ENCODE data around the gene AMMECR1L. TPM values are rescaled to one million over a fixed set of nuclear protein-coding genes. Genes with fewer than 3 reads are reported as not detected.
"Not testable (repeated sequence)": the region's sequence is repeated elsewhere in the genome, so short reads cannot be mapped to it uniquely, and the experiment has no call there.

Gene AMMECR1L
- total and polyA plus RNA-seq, 5 donors, result 5.4 to 12.1 (median 10.2) TPM

DNA sequence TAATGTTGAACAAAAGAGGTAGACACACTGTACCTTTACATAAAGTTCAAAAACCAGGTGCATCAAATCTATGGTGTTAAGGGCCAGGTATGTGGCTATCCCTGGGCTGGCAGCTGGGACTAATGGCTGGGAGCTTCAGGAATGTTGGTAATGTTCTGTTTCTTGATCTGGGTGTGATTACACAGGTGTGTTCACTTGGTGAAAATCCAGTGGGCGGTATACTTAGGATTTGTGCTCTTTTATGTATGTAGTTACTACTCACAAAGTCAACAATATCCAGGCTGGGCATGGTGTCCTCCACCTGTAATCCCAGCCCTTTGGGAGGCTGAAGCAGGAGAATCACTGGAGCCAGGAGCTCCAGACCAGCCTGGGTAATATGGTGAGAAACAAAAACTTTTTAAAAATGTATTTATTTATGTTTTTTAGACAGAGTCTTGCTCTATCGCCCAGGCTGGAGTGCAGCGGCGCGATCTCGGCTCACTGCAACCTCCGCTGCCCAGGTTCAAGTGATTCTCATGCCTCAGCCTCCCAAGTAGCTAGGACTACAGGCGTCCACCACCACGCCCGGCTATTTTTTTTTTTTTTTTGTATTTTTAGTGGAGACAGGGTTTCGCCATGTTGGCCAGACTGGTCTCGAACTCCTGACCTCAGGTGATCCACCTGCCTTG is 22.1 kb upstream of the AMMECR1L start:
- peak in 1 of 3 donors; percentile 25 for DNase-seq
- H3K9me3 ChIP-seq (ENCODE audit: control insufficient read depth, low read length); H3K4me3 ChIP-seq (ENCODE audit: low read length); intact Hi-C loops (cut with DNase I); ATAC-seq; H3K4me1 ChIP-seq (ENCODE audit: control insufficient read depth, insufficient read depth, low read length); H3K27ac ChIP-seq (ENCODE audit: low read length); H3K27me3 ChIP-seq (ENCODE audit: control insufficient read depth, insufficient read depth): not testable (repeated sequence)
- 94% methylated on average over 12 of the region's 12 CpGs for WGBS

DNA sequence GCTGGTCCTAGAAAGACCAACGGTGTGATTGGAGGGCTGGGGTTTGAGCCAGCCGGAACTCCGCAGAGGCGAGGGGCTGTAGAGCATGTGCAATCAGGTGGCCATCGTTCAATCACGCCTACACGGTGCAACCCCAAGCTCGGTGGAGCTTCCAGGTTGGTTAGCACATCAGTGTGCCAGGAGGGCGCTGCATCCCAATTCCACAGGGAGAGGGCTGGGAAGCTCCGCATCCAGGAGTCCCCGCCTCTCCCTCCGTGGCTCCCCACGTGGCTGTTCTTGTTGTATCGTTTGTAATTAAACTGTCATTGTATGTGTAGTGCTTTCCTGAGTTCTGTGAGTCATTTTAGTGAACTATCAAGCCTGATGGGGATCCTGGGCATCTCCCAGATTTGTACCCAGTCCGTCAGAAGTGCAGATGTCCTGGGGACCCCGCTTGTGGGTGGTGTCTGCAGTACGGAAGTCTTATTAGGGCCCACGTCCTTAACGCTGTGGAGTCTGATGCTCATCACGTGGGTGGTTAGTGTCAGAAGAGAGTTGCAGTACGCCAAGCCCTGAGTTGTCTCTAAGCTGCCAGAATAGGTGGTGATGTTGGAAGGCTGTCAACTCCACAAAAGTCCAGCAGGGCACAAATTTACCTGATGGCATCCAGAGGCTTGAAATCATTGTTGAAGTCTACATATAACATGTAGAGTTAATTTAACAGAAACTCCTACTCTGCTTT is 20.6 kb upstream of the AMMECR1L start:
- intact Hi-C loops (cut with DNase I), result no loop called here
- Histone ChIP-seq H3K4me1 (ENCODE audit: control insufficient read depth, insufficient read depth, low read length) (peaks cover 2% of the 10 kb centered on the region), H3K27ac (ENCODE audit: low read length) (no peak overlapping the region), H3K4me3 (ENCODE audit: low read length) (no peak overlapping the region), H3K27me3 (ENCODE audit: control insufficient read depth, insufficient read depth) (no peaks in the 10 kb centered on the region), H3K9me3 (ENCODE audit: control insufficient read depth, low read length) (no peaks in the 10 kb centered on the region)
- peak in 1 of 3 donors; percentile 3 for DNase-seq
- 51% methylated on average over 21 of the region's 21 CpGs for WGBS
- ATAC-seq, result no peak

DNA sequence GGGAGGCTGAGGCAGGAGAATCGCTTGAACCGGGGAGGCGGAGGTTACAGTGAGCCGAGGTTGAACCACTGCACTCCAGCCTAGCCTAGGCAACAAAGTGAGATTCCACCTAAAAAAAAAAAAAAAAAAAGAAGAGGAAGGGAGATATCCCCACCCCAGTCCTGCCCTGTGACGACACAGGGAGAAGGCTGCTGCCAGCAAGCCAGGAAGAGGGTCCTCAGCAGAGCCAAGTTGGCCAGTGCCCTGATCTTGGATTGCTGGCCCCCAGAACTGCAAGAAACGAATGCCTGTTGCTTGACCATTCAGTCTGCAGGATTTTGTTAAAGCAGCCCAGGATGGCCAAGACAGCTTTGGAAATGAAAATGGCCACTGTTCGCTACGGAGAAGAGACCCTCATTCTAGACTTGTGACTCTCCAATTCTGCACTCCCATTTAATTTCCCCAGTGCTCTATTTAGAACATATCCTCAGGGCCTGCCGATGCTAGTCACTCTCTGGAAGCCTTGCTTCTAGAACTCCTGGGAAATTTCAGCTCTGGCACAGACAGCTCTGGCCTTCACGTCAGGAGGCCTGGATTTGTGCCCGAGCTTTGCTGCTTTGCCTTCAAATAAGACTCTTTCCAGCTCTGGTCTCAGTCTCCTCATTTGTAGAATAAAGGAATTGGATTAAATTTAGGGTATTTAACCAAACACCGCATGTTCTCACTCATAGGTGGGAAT is 15.7 kb upstream of the AMMECR1L start:
- 58% methylated on average over 12 of the region's 12 CpGs for WGBS
- ATAC-seq, result peak; percentile 88 to 93
- H3K27me3 ChIP-seq (ENCODE audit: control insufficient read depth, insufficient read depth), result no peaks in the 10 kb centered on the region

DNA sequence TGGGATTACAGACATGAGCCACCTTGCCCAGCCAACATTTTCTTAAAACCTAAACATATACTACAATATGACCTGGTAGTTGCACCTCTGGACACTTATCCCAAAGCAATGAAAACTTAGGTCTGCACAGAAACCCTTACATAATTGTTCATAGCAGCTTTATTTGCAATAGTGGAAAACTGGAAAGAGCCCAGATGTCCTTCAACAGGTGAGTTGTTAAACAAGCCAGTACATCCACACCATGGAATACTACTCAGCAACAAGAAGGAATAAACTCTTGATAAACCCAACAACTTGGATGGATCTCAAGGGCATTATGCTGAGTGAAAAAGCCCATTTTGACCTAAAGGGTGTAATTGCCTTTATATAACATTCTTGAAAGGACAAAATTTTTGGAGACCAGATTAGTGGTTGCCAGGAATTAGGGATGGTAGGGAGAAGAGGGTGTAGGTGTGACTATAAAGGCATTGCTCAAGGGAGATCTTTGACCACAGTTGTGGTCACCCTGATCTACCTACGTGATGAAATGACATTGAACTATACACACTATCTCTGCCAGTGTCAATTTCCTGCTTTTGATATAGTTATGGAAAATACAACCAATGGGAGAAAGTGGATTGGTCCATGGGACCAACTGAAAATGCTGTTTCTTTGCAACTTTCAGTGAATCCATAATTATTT is 11.9 kb upstream of the AMMECR1L start:
- Histone ChIP-seq H3K27ac (ENCODE audit: low read length) (no peak overlapping the region), H3K9me3 (ENCODE audit: control insufficient read depth, low read length) (no peaks in the 10 kb centered on the region), H3K27me3 (ENCODE audit: control insufficient read depth, insufficient read depth) (no peaks in the 10 kb centered on the region), H3K4me1 (ENCODE audit: control insufficient read depth, insufficient read depth, low read length) (peaks cover 2% of the 10 kb centered on the region), H3K4me3 (ENCODE audit: low read length) (no peak overlapping the region)
- intact Hi-C loops (cut with DNase I), result no loop called here
- DNase-seq, result no peak
- no peak for ATAC-seq
- 47% methylated on average over 1 of the region's 1 CpG for WGBS

More for the DNA sequence above, 15.7 kb upstream of the AMMECR1L start:
- peaks cover 2% of the 10 kb centered on the region for H3K4me1 ChIP-seq (ENCODE audit: control insufficient read depth, insufficient read depth, low read length)
- peak; percentile 79 to 95 (median 90) for DNase-seq
- intact Hi-C loops (cut with DNase I), result no loop called here
- no peak overlapping the region for H3K4me3 ChIP-seq (ENCODE audit: low read length)
- H3K27ac ChIP-seq (ENCODE audit: low read length), result peak overlapping the region; percentile 64
- no peaks in the 10 kb centered on the region for H3K9me3 ChIP-seq (ENCODE audit: control insufficient read depth, low read length)

DNA sequence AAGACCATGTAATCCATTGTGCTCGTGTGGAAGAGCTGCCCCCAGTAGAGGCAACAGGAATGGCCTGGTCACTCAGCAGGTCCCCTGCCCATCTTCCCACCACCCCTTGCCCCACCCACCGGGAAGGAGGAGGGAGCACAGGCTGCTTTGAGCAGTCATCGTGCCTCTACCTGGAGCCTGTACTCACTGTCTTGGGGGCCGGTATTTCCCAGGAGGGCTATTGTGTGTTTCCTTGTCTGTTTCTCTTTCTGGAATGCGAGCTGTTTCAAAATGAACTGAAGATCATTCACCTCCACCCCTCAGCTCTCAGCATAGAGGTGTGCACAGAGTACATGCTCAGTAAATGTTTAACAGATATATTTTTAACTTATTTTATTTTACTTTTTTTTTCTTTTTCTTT is 7.7 kb upstream of the AMMECR1L start:
- H3K4me1 ChIP-seq (ENCODE audit: control insufficient read depth, insufficient read depth, low read length), result peaks cover 2% of the 10 kb centered on the region
- H3K27me3 ChIP-seq (ENCODE audit: control insufficient read depth, insufficient read depth), result no peaks in the 10 kb centered on the region
- peak overlapping the region; percentile 76 for H3K27ac ChIP-seq (ENCODE audit: low read length)
- 57% methylated on average over 5 of the region's 5 CpGs for WGBS
- intact Hi-C loops (cut with DNase I), result no loop called here
- DNase-seq (no peak), ATAC-seq (peak in 1 of 2 donors; percentile 38)
- no peaks in the 10 kb centered on the region for H3K9me3 ChIP-seq (ENCODE audit: control insufficient read depth, low read length)
- H3K4me3 ChIP-seq (ENCODE audit: low read length), result no peak overlapping the region

DNA sequence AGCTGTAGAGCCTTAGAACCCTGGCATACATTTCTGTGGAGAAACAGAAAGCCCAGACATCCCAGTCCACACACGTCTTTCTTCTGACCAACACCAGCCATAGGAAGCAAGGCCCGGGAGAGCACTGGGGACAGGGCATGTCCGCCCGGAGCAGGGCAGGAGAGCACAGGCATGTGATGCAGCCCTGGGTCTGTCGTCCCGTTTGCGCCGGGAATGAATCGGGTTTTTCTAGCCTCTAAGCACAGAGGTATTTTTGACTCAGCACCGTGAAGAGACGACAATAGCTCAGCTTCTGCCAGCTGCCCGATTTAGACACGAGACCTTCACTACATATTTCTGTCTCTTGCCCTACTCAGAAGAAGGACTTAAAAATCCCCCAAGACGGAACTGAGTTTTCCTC is 7.3 kb upstream of the AMMECR1L start:
- H3K4me3 ChIP-seq (ENCODE audit: low read length), result no peak overlapping the region
- no peaks in the 10 kb centered on the region for H3K27me3 ChIP-seq (ENCODE audit: control insufficient read depth, insufficient read depth)
- H3K9me3 ChIP-seq (ENCODE audit: control insufficient read depth, low read length), result no peaks in the 10 kb centered on the region
- DNase-seq (no peak), ATAC-seq (peak; percentile 56)
- no peak overlapping the region for H3K27ac ChIP-seq (ENCODE audit: low read length)
- peaks cover 2% of the 10 kb centered on the region for H3K4me1 ChIP-seq (ENCODE audit: control insufficient read depth, insufficient read depth, low read length)
- intact Hi-C loops (cut with DNase I), result no loop called here
- WGBS, result 69% methylated on average over 14 of the region's 14 CpGs

DNA sequence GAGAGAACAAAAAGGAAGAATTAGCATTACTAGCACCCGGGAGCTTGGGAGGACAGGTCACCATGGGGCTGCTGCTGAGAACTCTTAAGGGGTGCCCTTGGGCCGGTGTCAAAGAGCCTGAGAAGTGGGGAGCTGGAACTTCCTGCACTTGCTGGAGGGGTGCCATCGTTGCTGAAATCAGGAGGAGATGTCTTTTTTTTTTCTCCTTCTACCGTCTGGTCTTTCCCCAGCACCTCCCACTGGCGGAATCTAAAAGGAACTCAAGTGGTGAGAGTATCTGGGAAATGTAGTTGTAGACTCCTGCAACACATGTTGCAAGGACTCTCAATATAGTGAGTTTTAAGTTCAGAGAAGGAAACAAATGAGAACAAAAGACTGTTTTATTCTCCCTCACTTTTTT is 6.1 kb upstream of the AMMECR1L start:
- intact Hi-C loops (cut with DNase I), result no loop called here
- no peak overlapping the region for H3K27ac ChIP-seq (ENCODE audit: low read length)
- ATAC-seq (no peak), DNase-seq (peak in 2 of 3 donors; percentile 33 to 62)
- whole genome bisulfite sequencing, result 46% methylated on average over 5 of the region's 5 CpGs
- no peak overlapping the region for H3K4me3 ChIP-seq (ENCODE audit: low read length)
- no peaks in the 10 kb centered on the region for H3K27me3 ChIP-seq (ENCODE audit: control insufficient read depth, insufficient read depth)
- no peaks in the 10 kb centered on the region for H3K9me3 ChIP-seq (ENCODE audit: control insufficient read depth, low read length)
- H3K4me1 ChIP-seq (ENCODE audit: control insufficient read depth, insufficient read depth, low read length), result peaks cover 2% of the 10 kb centered on the region

DNA sequence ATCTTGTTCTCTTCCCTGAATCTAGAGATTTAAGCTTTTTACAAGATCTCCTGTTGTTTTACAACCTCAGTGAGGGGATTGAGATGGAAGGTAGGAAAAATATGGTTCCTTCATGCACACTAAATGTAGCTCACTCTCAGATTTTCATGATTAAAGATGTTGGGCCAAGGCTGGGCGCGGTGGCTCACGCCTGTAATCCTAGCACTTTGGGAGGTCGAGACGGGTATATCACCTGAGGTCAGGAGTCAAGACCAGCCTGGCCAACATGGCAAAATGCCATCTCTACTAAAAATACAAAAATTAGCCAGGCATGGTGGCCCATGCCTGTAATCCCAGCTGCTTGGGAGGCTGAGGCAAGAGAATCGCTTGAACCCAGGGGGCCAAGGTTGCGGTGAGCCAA is 5.0 kb upstream of the AMMECR1L start:
- H3K27me3 ChIP-seq (ENCODE audit: control insufficient read depth, insufficient read depth); H3K4me1 ChIP-seq (ENCODE audit: control insufficient read depth, insufficient read depth, low read length); intact Hi-C loops (cut with DNase I); H3K27ac ChIP-seq (ENCODE audit: low read length); H3K4me3 ChIP-seq (ENCODE audit: low read length); H3K9me3 ChIP-seq (ENCODE audit: control insufficient read depth, low read length); ATAC-seq; DNase-seq: not testable (repeated sequence)
- WGBS, result 91% methylated on average over 7 of the region's 7 CpGs

DNA sequence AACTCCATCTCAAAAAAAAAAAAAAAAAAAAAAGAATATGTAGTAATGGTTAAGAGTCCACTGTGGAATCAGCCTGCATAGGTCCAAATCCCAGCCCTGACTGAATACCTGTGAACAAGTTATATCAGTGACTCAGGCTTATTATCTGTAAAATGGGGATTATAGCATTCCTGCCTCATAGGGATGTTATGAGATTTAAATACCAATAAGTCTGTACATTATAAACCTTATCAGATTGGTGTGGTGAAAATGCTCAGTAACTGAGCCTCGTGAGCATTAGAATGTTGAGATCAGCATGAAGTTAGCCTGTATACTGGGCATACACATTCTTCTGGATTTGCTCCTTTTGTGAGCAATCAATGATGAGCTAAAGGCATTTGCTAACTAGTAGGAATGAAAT is 3.0 kb upstream of the AMMECR1L start:
- Histone ChIP-seq H3K9me3 (ENCODE audit: control insufficient read depth, low read length) (no peaks in the 10 kb centered on the region), H3K4me3 (ENCODE audit: low read length) (no peak overlapping the region), H3K27ac (ENCODE audit: low read length) (no peak overlapping the region), H3K4me1 (ENCODE audit: control insufficient read depth, insufficient read depth, low read length) (peaks cover 6% of the 10 kb centered on the region), H3K27me3 (ENCODE audit: control insufficient read depth, insufficient read depth) (no peaks in the 10 kb centered on the region)
- intact Hi-C loops (cut with DNase I), result no loop called here
- no peak for ATAC-seq
- WGBS, result 100% methylated on average over 1 of the region's 1 CpG
- DNase-seq, result no peak

DNA sequence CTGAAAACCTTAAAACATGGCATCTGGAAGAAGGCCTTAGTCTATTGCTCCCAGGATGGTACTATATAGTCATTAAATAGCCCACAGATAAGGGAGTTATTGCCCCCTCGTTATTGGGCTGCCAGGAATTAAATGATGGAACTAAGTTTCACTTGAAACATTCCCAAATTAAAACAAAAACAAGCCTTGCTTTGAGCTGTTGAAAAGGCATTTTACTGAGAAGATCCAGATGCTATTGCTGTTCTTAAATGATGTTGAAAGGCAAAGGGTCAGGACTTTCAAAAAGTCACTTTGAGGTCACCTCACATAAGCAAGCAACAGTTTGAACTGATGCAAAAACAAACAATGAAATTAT is 2.0 kb upstream of the AMMECR1L start:
- DNase-seq, result no peak
- intact Hi-C loops (cut with DNase I), result no loop called here
- Histone ChIP-seq H3K4me3 (ENCODE audit: low read length) (no peak overlapping the region), H3K27ac (ENCODE audit: low read length) (no peak overlapping the region), H3K9me3 (ENCODE audit: control insufficient read depth, low read length) (no peaks in the 10 kb centered on the region), H3K4me1 (ENCODE audit: control insufficient read depth, insufficient read depth, low read length) (peaks cover 6% of the 10 kb centered on the region), H3K27me3 (ENCODE audit: control insufficient read depth, insufficient read depth) (no peaks in the 10 kb centered on the region)
- no peak for ATAC-seq
- WGBS, result 18% methylated on average over 1 of the region's 1 CpG

Measured in right cardiac atrium (tissue), 5 donors.